ACC112 (cell line): Measurements from ENCODE around the gene RPS14.
"Not testable (repeated sequence)": the region's sequence is repeated elsewhere in the genome, so short reads cannot be mapped to it uniquely, and the experiment has no call there.

Experiments used
- H2AFZ ChIP-seq: fragments of 200-600 bp; sonication (generic); one replicate; pipeline ENCODE4 v1.6.0; 2017; ENCODE audit warnings: antibody characterized with exemption, low read length; ENCODE audit not compliant: unreplicated experiment
- H3K27ac ChIP-seq: fragments of 200-600 bp; sonication (generic); 2 replicates; pipeline ENCODE4 v1.5.1; 2014; ENCODE audit warnings: low read depth, mild to moderate bottlenecking, antibody characterized with exemption, low read length, moderate library complexity
- H3K27me3 ChIP-seq: fragments of 200-600 bp; sonication (generic); 2 replicates; pipeline ENCODE4 v1.6.1; 2014; ENCODE audit warnings: mild to moderate bottlenecking, antibody characterized with exemption, low read length, moderate library complexity, mixed read lengths; ENCODE audit not compliant: insufficient read depth
- H3K36me3 ChIP-seq: fragments of 200-600 bp; sonication (generic); 2 replicates; pipeline ENCODE4 v1.6.1; 2016; ENCODE audit warnings: mild to moderate bottlenecking, antibody characterized with exemption, low read length, moderate library complexity, mixed read lengths; ENCODE audit not compliant: insufficient read depth
- H3K4me1 ChIP-seq: fragments of 200-600 bp; sonication (generic); one replicate; pipeline ENCODE4 v1.6.1; 2016; ENCODE audit warnings: low read length, mixed read lengths; ENCODE audit not compliant: insufficient read depth, unreplicated experiment, control insufficient read depth
- H3K4me3 ChIP-seq: fragments of 200-600 bp; sonication (generic); 2 replicates; pipeline ENCODE4 v1.5.1; 2014; ENCODE audit warnings: mild to moderate bottlenecking, low read depth, low read length
- H3K79me2 ChIP-seq: fragments of 200-600 bp; sonication (generic); one replicate; pipeline ENCODE4 v1.6.0; 2016; ENCODE audit warnings: low read length; ENCODE audit not compliant: control insufficient read depth, unreplicated experiment, insufficient read depth

Gene RPS14

GRCh38 chr5:150431048-150431447 is 18.5 kb downstream of the RPS14 start:
- no peak overlapping the region for H3K4me3 ChIP-seq
- no peaks in the 10 kb centered on the region for H3K36me3 ChIP-seq
- H3K4me1 ChIP-seq = no peaks in the 10 kb centered on the region
- H3K79me2 ChIP-seq = no peaks in the 10 kb centered on the region
- no peak overlapping the region for H3K27ac ChIP-seq
- no peak overlapping the region for H2AFZ ChIP-seq
- no peaks in the 10 kb centered on the region for H3K27me3 ChIP-seq

GRCh38 chr5:150429410-150429873 is 20.1 kb downstream of the RPS14 start:
- Histone ChIP-seq H3K79me2 (no peaks in the 10 kb centered on the region), H3K27me3 (no peaks in the 10 kb centered on the region), H3K27ac (no peak overlapping the region), H3K4me3 (no peak overlapping the region), H2AFZ (no peak overlapping the region), H3K4me1 (no peaks in the 10 kb centered on the region), H3K36me3 (no peaks in the 10 kb centered on the region)

DNA sequence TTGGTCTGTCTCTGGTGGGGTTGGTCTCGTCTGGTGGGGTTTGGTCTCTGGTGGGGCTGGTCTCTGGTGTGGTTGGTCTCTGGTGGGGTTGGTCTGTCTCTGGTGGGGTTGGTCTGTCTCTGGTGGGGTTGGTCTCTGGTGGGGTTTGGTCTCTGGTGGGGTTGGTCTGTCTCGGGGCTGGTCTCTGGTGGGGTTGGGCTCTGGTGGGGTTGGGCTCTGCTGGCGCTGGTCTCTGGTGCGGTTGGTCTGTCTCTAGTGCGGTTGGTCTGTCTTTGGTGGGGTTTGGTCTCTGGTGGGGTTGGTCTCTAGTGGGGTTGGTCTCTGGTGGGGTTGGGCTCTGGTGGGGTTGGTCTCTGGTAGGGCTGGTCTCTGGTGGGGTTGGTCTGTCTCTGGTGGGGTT is 20.6 kb downstream of the RPS14 start:
- no peaks in the 10 kb centered on the region for H3K4me1 ChIP-seq
- H3K4me3 ChIP-seq = no peak overlapping the region
- no peaks in the 10 kb centered on the region for H3K79me2 ChIP-seq
- H3K27me3 ChIP-seq = no peaks in the 10 kb centered on the region
- H2AFZ ChIP-seq = no peak overlapping the region
- no peak overlapping the region for H3K27ac ChIP-seq
- no peaks in the 10 kb centered on the region for H3K36me3 ChIP-seq

GRCh38 chr5:150428106-150428876 is 21.2 kb downstream of the RPS14 start:
- H3K4me3 ChIP-seq = no peak overlapping the region
- H3K27me3 ChIP-seq = no peaks in the 10 kb centered on the region
- H2AFZ ChIP-seq = no peak overlapping the region
- no peaks in the 10 kb centered on the region for H3K36me3 ChIP-seq
- H3K4me1 ChIP-seq = no peaks in the 10 kb centered on the region
- H3K27ac ChIP-seq = no peak overlapping the region
- H3K79me2 ChIP-seq = no peaks in the 10 kb centered on the region

GRCh38 chr5:150426165-150426564 is 23.4 kb downstream of the RPS14 start:
- H3K79me2 ChIP-seq, H2AFZ ChIP-seq, H3K4me3 ChIP-seq, H3K27ac ChIP-seq, H3K27me3 ChIP-seq, H3K36me3 ChIP-seq, H3K4me1 ChIP-seq: not testable (repeated sequence)

- Histone ChIP-seq H3K4me1 (no peaks in the 10 kb centered on the region), H3K36me3 (no peaks in the 10 kb centered on the region), H3K27ac (no peak overlapping the region), H3K27me3 (no peaks in the 10 kb centered on the region), H3K4me3 (no peak overlapping the region), H2AFZ (no peak overlapping the region), H3K79me2 (no peaks in the 10 kb centered on the region)
Measured at GRCh38 chr5:150422758-150423157, 26.8 kb downstream of the RPS14 start.

GRCh38 chr5:150422075-150422474 is 27.5 kb downstream of the RPS14 start:
- Histone ChIP-seq H2AFZ (no peak overlapping the region), H3K79me2 (no peaks in the 10 kb centered on the region), H3K27ac (no peak overlapping the region), H3K27me3 (no peaks in the 10 kb centered on the region), H3K36me3 (no peaks in the 10 kb centered on the region), H3K4me3 (no peak overlapping the region), H3K4me1 (no peaks in the 10 kb centered on the region)

GRCh38 chr5:150419630-150420270 is 29.8 kb downstream of the RPS14 start:
- no peaks in the 10 kb centered on the region for H3K27me3 ChIP-seq
- no peaks in the 10 kb centered on the region for H3K4me1 ChIP-seq
- no peak overlapping the region for H3K27ac ChIP-seq
- H3K79me2 ChIP-seq = no peaks in the 10 kb centered on the region
- no peaks in the 10 kb centered on the region for H3K36me3 ChIP-seq
- H3K4me3 ChIP-seq = no peak overlapping the region
- H2AFZ ChIP-seq = no peak overlapping the region

GRCh38 chr5:150413902-150414790 is 35.4 kb downstream of the RPS14 start:
- H3K4me1 ChIP-seq, H3K79me2 ChIP-seq, H3K27me3 ChIP-seq, H3K27ac ChIP-seq, H3K4me3 ChIP-seq, H3K36me3 ChIP-seq, H2AFZ ChIP-seq: not testable (repeated sequence)

DNA sequence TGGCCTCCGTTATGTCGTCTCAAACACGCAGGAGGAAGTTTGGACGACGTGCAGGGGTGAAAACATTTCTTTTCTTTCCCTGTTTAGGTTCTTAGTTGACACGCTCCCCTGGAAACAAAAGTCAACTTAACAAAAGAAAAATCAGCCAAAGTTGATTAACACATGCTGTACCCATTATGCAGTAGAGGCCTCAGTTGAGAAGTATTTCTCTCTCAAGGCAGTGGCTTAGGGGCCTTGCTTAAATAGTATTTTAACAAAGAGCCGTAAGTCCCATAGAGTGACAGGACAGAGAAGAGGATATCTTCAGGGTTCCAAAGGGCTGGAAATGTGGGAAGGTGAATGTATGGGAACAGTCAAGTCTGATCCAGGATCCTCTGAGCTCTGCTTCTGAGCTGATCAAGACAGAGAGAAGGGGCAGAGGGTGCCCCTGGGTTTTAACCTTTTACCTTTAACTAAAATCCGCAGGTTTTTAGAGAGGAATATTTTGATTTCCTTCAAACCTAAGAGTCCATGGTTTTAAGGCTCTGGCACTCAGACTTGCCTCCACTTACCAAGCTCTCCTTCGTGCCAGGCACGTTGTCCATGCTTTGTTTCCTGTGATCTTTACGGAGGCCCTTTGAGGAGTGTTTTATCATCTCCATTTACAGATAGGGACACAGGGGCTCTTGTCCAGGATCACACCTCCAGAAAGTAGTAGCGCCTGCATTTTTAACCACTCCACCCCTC is 36.2 kb downstream of the RPS14 start:
- Histone ChIP-seq H3K27ac (peak overlapping the region; percentile 9; the same call in 1 of the 2 replicates), H2AFZ (peak overlapping the region; percentile 54), H3K79me2 (no peaks in the 10 kb centered on the region), H3K27me3 (no peaks in the 10 kb centered on the region), H3K4me3 (peak overlapping the region; percentile 63; the same call in 1 of the 2 replicates), H3K36me3 (no peaks in the 10 kb centered on the region), H3K4me1 (peaks cover 4% of the 10 kb centered on the region)
